NCI-H1417 treated with DMSO at 0.1 percent for 48 hours (cell line): ENCODE results near the gene PER2.

Experiments
- DNase-seq: peaks from one replicate; lab custom pipeline; 2025; lab: John Stamatoyannopoulos, UW

The PER2 gene

DNA sequence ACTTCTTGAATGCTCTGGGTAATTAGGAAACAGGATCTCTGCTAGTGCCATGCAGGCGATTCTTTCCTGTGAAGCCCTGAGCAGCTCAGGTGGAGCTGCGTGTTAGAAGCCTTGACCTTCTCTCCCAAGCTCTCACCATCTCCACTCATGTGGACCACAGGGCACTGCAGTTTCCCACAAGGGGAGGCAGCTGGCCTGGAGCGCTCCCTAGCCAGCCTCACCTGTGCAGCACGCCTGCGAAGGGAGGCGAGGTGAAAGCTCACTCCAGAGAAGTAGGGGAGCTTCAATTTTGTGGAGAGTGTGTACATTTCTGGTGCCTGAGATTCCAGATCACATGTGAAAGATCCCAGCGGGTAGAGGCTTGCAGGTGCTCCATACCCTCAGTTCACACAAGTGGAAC, 37.5 kb downstream of the PER2 start:
- DNase-seq = no peak

DNA sequence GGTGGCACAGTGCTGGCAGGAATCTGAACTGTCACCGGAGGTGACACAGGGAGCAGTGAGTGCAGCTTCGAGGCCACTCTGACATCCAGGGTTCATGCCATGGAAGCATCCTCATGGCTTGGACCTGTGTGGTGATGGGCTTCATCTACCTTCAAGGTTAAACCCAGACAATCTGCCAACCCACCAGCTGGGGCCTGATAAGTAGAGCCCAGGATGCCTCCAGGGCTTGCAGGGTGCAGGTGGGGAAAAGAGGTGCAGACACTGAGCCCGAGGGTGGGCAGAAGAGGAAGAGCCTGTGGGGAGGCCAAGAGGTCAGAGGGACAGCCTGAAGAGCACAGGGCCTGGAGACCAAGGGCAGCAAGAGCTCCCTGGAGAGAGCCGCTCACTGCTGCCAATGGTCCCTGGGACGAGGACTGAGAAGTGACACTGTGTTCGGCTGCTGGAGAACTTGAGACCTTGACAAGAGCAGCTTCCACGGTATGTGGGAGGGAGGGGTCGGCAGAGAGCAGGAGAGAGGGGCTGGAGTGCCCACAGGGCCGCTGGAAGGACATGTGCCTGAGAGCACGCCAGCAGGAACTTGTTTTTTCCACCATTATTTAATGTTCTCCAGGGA, 40.5 kb downstream of the PER2 start:
- DNase-seq = no peak

DNA sequence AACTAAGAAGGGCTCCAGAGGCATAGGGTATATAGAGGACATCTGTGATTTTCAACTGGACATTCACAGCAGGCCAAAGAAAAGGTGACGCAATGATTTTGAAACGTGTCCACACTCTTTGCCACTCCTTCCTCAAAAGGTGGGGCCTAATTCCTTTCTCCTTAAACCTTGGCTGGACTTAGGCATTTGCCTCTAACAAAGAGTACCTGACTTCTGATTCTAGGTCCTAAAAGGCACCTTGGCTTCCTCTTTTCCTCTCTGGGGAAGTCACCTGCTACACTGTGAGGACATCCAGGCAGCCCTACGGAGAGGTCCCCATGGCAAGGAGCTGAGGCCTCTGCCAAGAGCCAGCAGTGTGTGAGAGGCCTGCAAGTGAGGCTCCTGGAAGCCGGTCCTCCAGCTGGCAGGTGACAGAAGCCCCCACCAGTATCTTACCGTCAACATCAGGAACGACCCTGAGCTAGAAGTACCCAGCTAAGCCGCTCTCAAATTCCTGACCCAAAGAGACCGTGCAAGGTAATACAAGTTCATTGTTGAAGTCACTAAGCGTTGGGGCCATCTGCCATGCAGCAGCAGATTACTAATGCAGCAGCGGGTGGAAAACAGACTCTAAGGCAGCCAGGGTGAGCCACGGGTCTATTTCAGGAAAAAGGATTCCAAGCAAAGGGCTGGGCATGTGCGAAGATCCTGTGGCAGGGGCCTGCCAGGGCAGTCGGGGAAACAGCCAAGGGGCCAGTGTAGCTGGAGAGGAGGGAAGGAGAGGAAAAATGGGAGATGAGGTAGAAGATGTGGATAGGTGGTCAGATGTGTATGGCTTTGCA, 41.2 kb downstream of the PER2 start:
- DNase-seq = no peak

DNA sequence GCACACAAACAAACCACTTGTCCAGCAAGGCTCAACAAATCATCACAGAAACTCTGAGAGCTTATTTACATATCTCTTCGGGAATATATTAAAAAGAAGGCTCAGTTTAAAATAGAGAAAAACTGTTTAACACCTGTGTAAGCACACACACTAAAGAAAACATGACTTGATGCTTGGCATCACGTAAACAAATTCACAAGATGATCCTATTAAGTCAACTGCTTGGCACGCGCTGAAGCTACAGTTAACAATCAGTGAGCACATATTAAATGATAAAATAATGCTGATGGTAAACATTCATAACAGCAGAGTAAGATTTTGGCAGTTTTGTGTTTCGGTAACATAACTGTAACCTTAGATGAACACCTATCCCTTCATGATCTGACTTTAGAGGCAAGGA, 44.3 kb downstream of the PER2 start:
- no peak for DNase-seq

DNA sequence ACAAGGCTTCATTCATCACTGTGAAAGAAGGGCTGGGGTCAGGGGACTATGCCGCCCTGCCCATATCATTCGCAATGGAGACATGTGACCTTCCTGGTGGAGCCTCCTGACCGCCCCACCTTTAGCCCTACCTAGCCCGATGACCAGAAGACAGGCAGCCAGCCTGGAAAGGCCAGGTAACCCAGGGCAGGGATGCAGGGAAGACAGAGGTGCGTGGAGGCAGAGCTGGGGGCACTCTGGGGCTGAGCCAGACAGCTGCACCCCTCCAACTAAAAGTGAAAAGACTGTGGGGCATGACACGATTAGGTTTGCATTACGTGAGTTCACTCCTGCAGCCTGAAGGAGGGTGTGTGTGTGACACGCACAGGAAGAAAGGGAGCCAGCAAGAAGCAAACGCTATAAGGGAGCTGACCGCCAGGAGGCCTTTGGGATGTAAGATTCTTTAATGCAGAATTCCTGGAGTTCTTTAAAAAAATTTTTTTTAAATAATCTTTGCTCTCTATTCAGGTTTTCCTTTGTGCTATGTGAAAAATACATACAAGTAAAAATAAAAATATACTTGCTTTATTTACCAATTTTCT, 44.8 kb downstream of the PER2 start:
- DNase-seq = no peak

DNA sequence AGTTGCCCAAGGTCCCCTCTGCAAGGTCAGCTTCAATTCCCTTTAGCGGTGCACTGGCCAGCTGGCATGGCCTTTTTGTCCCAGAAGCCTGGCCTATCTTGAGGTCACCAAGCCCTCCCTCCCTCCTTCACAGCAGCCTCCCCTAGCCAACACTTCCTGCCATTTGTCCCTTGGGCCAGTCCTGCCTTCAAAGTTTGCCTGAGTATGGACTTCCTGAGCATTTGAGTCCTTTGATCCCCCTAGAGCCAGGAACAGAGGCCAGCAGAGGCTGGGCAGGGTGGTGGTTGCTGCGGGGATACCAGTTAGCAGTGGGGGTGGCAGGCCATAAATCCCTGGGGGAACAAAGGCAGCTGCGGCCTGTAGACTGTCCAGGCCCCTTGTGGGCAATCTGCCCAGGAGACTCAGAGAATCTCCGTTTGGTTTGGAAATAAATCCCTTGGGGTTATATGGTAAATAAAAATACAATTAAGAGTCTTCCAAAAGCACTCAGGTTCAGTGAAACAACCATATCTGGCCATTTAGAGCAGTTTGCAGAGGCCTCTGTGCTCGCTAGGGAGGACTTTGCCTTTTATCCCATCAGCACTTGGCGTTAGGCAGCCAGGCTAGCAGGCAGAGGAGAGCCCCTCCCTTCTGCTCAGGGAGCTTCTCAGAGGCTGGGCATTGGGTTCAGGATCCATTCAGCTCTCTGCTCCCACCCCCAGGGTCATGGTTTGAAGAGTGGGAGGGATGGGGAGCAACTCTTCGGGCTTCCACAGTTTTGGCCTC, 45.5 kb downstream of the PER2 start:
- no peak for DNase-seq

DNA sequence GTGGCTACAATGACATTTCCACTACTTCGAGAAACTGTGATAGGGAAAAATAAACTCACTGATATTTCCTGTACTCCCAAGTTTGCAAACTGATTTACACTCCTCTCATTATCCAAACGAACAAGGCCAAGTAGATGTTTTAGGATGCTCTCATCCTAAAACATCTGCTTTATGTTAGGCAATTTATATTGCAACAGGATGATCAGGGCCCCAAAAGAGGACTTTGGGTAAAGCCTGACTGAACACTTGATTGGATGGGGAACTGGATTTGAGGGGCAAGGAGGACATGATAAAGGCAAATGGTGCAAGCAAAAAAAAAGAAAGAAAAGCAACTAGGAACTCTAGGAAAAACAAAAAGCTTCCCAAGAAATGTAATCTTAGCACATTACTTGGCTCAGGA, 46.4 kb downstream of the PER2 start:
- DNase-seq = no peak

DNA sequence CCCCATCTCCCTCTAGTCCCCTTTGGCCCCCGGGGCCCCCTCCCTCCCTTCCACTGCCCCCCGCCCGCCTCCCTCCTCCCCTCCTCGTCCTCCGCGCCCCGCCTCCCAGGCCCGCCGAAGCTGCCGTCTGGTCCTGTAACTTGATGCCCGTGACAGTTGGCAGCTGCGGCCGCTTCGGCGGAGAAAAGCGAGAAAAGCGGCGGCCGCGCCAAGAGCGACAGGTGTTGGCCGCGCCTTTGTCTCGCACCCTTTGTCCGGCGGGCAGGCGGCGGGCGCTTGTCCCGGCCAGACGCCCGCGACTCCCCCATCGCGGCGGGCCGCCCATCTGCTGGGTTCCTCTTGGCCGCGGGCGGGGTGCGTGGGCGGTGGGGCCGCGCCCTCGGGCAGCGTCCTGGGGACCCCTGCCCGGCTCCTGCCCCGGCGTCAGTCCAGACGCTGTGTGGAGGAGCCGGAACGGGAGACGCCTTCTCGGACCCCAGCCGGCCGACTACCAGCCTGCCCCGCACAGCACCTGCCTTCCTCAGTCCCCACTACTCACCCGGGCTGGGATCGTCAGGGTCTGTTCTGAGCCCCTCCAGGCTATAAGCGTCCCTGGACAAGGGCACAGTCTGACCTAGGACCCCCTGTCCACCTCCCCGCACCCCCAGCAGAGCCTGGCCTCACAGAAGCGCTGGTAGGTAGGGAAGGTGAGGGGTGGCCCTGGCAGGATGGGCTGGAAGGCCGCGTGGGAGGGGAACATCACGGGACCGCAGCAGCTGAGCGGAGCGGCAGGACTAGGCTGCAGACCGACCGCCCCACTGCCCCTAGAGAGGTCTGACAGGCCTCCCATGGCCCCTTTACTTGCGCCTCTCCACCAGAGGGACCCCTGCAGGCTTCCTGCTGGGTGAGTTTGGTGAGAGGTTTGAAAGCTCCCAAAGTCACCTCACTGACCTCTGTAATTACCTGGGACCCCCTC, 47.4 kb downstream of the PER2 start:
- no peak for DNase-seq

DNA sequence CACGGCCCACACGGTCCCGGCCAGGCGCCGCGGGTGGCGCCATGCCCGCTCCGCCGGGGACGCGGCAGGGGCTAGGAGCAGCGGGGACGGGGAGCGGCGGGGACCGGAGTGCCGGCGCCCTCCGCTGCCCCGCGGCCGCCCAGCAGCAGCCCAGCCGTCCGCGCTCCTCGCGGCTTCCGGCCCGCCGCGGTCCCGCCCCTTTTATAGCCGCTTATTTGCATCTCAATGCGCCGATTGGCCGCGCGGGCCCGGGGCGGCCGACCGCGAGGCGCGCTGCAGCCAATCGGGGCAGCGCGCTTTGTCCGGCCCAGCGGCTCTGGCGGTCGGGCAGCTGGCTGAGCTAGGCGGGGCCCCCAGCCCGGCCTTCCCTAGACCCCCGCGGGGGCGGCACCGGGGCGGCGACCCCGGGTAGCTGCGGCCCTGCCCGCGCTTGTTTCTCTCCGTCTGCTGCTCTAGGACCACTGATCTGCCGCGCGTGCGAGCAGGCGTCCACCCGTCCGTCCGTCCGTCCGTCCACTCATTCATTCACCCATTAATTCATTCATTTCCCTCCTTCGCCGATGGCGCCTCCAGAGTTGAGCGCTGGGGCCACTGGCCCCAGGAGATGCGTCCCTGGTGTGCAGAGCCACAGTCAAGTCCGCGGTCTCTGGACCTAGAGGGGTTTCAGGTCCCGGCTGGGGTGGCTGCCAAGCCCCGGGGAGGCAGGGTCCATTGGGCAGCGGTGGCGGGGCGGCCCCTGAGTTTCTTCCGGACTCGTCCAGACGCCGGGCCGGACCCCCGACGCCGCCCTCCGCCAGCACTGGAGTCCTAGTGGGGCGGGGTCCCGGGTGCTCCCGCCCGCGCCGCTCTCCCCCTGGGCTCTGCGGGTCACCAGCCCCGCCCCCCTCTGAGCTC, 48.3 kb downstream of the PER2 start, which contains the start of gene HES6:
Gene HES6, minus strand, starts transcription at position 176 of the 894 bp plus-strand sequence. Its CDS starts 133 bp downstream, at position 43.
- DNase-seq = peak; percentile 86

DNA sequence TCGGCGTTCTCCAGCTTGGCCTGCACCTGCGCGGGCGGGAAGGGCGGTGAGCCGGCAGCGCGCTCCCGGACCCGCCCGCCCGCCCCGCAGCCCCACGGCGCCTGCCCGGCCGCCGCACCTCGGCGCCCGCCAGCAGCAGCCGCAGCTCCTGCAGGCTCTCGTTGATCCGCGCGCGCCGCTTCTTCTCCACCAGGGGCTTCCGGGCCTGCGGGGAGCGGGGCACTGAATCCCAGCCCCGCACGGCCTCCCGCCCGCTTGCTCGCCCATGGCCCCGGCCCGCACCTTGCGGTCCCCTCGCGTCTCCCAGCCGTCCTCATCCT, 48.9 kb downstream of the PER2 start:
- no peak for DNase-seq

DNA sequence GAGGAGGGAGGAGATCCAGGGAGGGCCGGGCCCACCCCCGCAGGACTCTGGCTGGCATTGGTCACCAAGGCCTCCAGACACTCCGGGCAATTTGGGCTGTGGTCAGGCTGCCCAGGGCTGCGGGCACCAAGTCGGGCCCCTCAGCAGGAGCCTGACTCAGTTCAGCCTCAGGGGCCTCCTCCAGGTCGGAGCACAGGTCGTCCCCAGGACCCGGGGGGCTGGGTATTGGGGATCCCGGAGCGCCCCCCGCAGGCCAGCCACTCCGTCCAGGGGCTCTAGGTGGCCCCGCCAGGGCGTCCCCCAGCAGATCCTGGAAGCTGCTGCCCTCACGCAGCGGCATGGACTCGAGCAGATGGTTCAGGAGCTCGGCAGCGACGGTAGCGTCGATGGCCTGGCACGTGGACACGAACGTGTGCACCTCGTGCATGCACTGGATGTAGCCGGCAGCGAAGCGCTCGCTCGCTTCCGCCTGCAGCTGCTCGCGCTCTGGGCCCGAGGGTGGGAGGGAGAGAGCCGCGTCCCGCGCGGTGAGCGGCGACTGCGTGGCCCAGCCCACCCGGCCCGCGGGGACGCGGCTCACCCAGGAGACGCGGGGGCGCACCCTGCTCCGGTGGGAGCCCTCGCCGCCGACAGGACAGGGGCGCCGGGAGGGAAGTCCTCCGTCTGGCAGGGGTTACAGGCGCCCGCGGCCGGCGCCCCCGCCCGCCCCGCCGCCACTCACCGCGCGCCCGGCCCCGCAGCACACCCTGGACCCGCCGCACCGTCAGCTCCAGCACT, 49.5 kb downstream of the PER2 start:
- DNase-seq = no peak

DNA sequence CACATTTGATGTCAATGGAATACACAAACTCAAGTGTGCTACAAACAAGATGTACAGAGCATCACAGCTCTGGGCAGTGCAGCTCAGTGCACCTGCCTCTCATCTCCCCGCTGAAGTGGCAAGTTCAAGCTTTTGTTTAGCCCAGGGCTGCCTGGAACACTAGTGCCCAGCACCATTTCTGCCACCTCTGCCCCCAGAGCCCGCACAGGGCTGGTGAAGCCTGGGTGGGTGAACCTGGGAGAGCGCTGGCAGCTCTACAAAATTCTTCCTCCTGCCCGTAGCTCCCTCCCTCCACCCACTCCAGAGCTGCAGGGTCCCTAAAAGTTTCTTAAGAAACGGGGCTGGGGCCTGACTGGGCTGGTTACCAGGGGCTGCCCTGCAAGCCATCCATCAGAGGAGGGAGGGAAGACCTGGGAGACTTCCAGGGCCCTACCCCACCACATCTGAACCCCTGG, 50.1 kb downstream of the PER2 start:
- no peak for DNase-seq

DNA sequence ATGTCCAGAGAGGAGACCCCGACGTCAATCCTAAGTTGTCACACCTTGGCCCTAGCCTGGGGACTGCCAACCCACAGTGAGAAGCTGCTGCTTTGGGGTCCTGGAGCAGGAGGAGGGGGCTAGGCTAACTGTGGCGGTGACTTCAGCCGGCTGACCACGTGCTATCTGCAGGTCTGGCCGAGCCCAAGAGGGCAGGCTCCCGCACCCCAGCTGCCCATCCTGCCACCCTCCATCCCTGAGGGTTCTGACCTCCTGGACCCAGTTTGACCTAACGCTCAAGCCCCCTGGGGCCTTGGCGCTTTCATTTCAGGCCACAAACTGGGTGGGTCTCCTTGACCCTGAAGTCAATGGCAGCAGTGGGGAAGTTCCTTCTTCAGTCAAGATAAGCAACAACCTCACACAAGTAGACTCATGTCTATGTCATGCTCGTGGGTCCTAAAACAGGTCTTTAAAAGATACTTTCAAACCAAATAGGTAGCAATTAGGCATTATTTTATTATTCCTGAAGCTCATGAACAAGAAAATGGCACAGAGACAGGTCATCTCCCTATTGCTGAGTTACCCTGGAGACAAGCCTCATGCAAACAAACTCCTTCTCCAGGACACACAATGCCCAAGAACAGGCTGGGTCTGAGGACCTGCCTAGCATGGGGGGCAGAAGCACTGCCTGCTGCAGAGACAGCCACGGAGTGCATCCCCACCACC, 50.8 kb downstream of the PER2 start:
- DNase-seq = no peak

DNA sequence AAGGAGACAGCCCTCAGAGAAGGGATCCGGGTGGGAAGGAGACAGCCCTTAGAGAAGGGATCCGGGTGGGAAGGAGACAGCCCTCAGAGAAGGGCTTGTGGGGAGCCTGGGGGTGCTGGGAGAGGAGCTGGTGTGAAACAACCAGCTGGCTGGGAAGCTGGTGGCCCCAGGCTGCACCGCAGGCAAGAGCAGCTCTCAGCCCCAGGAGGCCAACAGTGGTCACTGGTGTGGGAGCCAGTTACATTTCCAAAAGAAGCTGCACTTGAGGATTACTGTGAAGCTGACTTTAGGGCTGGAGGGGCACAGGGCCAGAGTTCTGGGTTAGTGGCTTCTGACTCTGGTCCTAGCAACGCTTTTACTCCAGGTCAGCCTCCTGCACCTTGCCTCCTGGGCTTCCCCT, 51.8 kb downstream of the PER2 start:
- no peak for DNase-seq

DNA sequence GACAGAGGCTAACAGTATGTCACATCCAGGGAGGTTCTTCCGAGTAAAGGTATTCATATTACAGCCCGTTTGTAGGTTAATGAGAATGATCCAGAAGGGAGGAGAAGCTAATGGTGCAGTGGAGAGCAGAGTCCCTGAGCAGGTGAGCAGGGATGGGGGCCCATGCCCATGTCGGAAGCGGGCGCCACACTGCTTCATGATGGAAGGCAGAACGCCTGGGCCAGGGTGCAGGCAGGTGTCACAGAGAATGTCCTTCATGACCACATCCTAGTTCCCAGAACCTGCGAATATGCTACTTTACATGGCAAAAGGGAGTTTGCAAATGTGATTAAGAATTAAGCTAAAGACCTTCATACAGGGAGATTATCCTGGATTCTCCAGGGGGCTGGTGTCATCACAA, 52.6 kb downstream of the PER2 start:
- DNase-seq = no peak

DNA sequence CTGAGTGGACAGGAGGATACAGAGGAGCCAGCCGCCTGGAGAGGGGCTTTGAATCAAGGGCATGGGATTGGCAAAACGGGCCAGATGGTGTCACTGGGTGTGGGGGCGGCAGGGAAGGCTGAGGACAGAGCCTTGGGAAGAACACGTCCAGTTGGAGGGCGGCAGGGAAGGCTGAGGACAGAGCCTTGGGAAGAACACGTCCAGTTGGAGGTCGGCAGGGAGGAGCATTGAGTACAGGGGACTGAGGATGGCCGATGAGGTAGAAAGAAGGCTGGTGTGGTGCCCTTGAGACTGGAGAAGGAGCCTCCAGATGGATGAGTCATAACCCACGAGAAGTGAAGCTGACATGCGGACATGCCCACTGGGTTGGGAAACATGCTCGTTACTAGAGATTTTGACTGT, 53.1 kb downstream of the PER2 start:
- DNase-seq = no peak

DNA sequence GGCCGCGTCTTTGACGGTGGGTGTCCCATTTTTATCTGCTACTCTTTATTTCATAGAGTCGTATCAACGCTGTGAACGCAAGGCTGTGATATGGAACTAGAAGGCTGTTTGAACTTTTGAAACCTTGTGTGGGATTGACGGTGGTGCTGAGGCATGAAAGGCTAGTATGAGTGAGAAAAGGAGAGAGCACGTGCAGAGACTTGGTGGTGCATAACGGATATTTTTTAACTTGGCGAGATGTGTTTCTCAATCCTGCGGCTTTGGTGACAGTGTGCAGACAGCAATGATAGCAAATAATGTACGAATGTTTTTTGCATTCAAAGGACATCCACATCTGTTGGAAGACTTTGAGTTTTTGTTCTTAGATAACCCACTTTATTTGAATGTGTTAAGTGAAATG, 54.8 kb downstream of the PER2 start:
- DNase-seq = no peak

DNA sequence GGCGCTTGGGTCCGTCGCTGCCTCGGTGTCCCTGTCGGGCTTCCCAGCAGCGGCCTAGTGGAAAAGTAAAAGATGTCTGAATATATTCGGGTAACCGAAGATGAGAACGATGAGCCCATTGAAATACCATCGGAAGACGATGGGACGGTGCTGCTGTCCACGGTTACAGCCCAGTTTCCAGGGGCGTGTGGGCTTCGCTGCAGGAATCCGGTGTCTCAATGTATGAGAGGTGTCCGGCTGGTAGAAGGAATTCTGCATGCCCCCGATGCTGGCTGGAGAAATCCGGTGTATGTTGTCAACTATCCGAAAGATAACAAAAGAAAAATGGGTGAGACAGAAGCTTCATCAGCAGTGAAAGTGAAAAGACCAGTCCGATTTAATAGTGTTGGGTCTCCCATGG, 56.6 kb downstream of the PER2 start:
- DNase-seq = no peak

DNA sequence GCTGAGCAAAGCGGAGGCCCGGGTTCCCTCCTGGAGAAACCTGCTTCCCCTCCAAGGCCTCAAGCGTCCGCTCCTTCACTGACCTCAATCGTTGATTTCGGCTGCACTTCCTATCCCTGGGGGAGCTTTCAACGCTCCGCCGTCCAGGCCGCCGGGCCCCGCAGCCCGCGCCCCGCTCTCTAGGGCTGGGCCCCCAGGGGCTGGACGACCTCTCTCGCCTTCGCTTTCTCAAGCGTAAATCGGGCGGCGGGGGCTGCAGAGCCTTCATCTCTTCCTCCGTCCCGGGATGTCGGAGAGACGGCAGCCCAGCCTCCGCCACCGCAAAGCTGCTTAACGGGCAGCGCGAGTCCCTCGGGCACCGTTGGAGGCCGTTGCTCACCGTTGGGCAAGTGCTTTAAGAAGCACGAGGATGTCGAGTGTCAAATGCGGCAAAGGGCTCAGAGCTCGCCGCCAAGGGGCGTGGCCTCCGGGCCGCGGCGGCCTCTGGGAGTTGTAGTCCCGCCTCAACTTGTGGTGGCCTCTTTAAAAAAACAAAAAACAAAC, 57.1 kb downstream of the PER2 start:
- no peak for DNase-seq
